HepG2 (cell line): ENCODE data around the gene MRO.

Source experiments
- CBX1 ChIP-seq: IDR thresholded peaks from one replicate; pipeline ENCODE4 v1.6.1; 2016; ENCODE audit warnings: antibody characterized with exemption, low read depth
- CTCF ChIP-seq: sonication (generic); formaldehyde crosslinking; IDR thresholded peaks from 2 replicates; pipeline ENCODE4 v1.5.0; 2020; ENCODE audit warnings: mild to moderate bottlenecking, missing genetic modification reagents, moderate library complexity
- EZH2 ChIP-seq: conservative IDR thresholded peaks from 2 replicates; pipeline ENCODE4 v1.6.1; 2012; ENCODE audit warnings: mild to moderate bottlenecking, low read depth, low read length, moderate library complexity
- SP2 ChIP-seq: sonication (generic); formaldehyde crosslinking; IDR thresholded peaks from 2 replicates; pipeline ENCODE4 v1.5.1; 2020; ENCODE audit warnings: mild to moderate bottlenecking, missing genetic modification reagents
- STAG1 ChIP-seq: sonication (generic); formaldehyde crosslinking; IDR thresholded peaks from 2 replicates; pipeline ENCODE4 v1.4.0; 2020; ENCODE audit warnings: missing genetic modification reagents
- ZBTB26 ChIP-seq: IDR thresholded peaks from 2 replicates; pipeline ENCODE4 v1.6.1; 2016; ENCODE audit warnings: missing compliant biosample characterization, missing genetic modification reagents, borderline replicate concordance
- ZNF224 ChIP-seq: sonication (generic); formaldehyde crosslinking; IDR thresholded peaks from 2 replicates; pipeline ENCODE4 v1.5.0; 2020; ENCODE audit warnings: mild to moderate bottlenecking, missing genetic modification reagents
- ZNF232 ChIP-seq: sonication (generic); formaldehyde crosslinking; IDR thresholded peaks from 2 replicates; pipeline ENCODE4 v1.4.0; 2020; ENCODE audit warnings: missing genetic modification reagents, borderline replicate concordance
- ZNF552 ChIP-seq: sonication (generic); formaldehyde crosslinking; IDR thresholded peaks from 2 replicates; pipeline ENCODE4 v1.9.0; 2022; ENCODE audit warnings: missing genetic modification reagents, mild to moderate bottlenecking, borderline replicate concordance
- ZNF883 ChIP-seq: sonication (generic); formaldehyde crosslinking; IDR thresholded peaks from 2 replicates; pipeline ENCODE4 v1.5.1; 2020; ENCODE audit warnings: mild to moderate bottlenecking, missing genetic modification reagents; ENCODE audit errors: not compliant biosample characterization

DNA sequence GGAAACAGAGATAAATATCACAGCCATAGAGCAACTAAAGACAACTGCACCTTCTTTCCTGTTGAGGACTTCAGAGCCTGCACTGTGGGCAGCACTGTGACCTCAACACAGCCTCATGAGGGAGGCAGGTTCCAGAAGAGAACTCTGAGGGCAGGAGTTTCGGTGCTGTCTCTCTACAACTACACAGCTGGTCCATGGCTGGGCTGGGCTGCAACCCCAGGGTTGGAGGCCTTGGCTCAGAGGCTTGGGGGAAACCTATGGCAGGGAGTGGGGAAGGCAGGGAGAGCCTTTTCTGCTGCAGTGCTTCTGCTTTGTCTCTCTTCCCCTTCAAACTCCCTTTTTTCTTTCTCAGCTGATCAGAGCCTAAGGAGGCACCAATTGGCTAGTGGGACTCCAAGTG is 66.5 kb downstream of the MRO start:
- TF ChIP-seq SP2 (CRISPR knock-in tag) (no peak), ZNF224 (CRISPR knock-in tag) (no peak), ZBTB26 (CRISPR knock-in tag) (no peak), STAG1 (CRISPR knock-in tag) (no peak), EZH2 (no peak), CBX1 (no peak), ZNF883 (no peak), ZNF552 (CRISPR knock-in tag) (no peak), ZNF232 (CRISPR knock-in tag) (no peak), CTCF (CRISPR knock-in tag) (no peak)
